GM21786 (cell line): Measurements from ENCODE around the gene GLB1L2.
"Not testable (repeated sequence)": the region's sequence is repeated elsewhere in the genome, so short reads cannot be mapped to it uniquely, and the experiment has no call there.

Experiments
- ATAC-seq: cut with Tn5 transposase; IDR thresholded peaks from one replicate; pipeline ENCODE4 v1.9.1; 2021; ENCODE audit not compliant: unreplicated experiment

The GLB1L2 gene

GRCh38 chr11:134322553-134322952 lies 9.2 kb upstream of the GLB1L2 start:
- ATAC-seq: no peak

GRCh38 chr11:134328433-134328832 lies 3.4 kb upstream of the GLB1L2 start:
- ATAC-seq: no peak

- ATAC-seq: no peak
Measured at GRCh38 chr11:134330611-134331353, 1.0 kb upstream of the GLB1L2 start.

- ATAC-seq: no peak
Measured at GRCh38 chr11:134332189-134332631, 422 bp downstream of the GLB1L2 start.

- no peak for ATAC-seq
Measured at GRCh38 chr11:134332782-134333181, 994 bp downstream of the GLB1L2 start.

GRCh38 chr11:134333312-134333711 lies 1.5 kb downstream of the GLB1L2 start:
- no peak for ATAC-seq

GRCh38 chr11:134333946-134334345 lies 2.2 kb downstream of the GLB1L2 start:
- ATAC-seq: no peak

GRCh38 chr11:134334796-134335571 lies 3.2 kb downstream of the GLB1L2 start:
- ATAC-seq: no peak

GRCh38 chr11:134337051-134337450 lies 5.3 kb downstream of the GLB1L2 start:
- no peak for ATAC-seq

GRCh38 chr11:134338068-134338467 lies 6.3 kb downstream of the GLB1L2 start:
- no peak for ATAC-seq

GRCh38 chr11:134338654-134339053 lies 6.9 kb downstream of the GLB1L2 start:
- no peak for ATAC-seq

GRCh38 chr11:134339756-134340155 lies 8.0 kb downstream of the GLB1L2 start:
- ATAC-seq: no peak

GRCh38 chr11:134340354-134340964 lies 8.7 kb downstream of the GLB1L2 start:
- no peak for ATAC-seq

GRCh38 chr11:134341805-134342571 lies 10.2 kb downstream of the GLB1L2 start:
- ATAC-seq: no peak

GRCh38 chr11:134342572-134343340 lies 11.0 kb downstream of the GLB1L2 start:
- ATAC-seq: no peak

GRCh38 chr11:134343646-134344045 lies 11.9 kb downstream of the GLB1L2 start:
- ATAC-seq: no peak

GRCh38 chr11:134344497-134345236 lies 12.9 kb downstream of the GLB1L2 start:
- not testable (repeated sequence) for ATAC-seq

GRCh38 chr11:134345237-134345550 lies 13.4 kb downstream of the GLB1L2 start:
- ATAC-seq: no peak

GRCh38 chr11:134346101-134346975 lies 14.6 kb downstream of the GLB1L2 start:
- ATAC-seq: no peak
